NCI-H526 treated with DMSO at 0.1 percent for 48 hours (cell line): ENCODE data around the gene ZDHHC18.

Source experiments
- DNase-seq: peaks from one replicate; lab custom pipeline; 2025; lab: John Stamatoyannopoulos, UW

The ZDHHC18 gene

GRCh38 chr1:26900815-26901511 is 74.5 kb downstream of the ZDHHC18 start:
- DNase-seq, result no peak
